IgD-negative memory B cell (primary cell): ENCODE data around the gene IL18RAP. TPM values are rescaled to one million over a fixed set of nuclear protein-coding genes. Genes with fewer than 3 reads are reported as not detected.

ENCODE experiments used
- H3K27ac Mint-ChIP-seq, 3 donors: one replicate each; pipeline ENCODE4 v1.8.0; 2020 to 2022; ENCODE audit warnings: mild to moderate bottlenecking in 3 of 3, mixed read lengths in 3 of 3, moderate library complexity in 1 of 3
- H3K27me3 Mint-ChIP-seq: one replicate; pipeline ENCODE4 v1.8.0; 2021; ENCODE audit warnings: mixed read lengths
- H3K36me3 Mint-ChIP-seq: one replicate; pipeline ENCODE4 v1.8.0; 2020; ENCODE audit warnings: mild to moderate bottlenecking, mixed read lengths
- H3K4me1 Mint-ChIP-seq, 3 donors: one replicate each; pipeline ENCODE4 v1.8.0; 2020 to 2022; ENCODE audit warnings: mixed read lengths in 3 of 3, mild to moderate bottlenecking in 1 of 3
- H3K4me3 Mint-ChIP-seq, 4 donors: one replicate each; pipeline ENCODE4 v1.8.0; 2020 to 2022; ENCODE audit warnings: mild to moderate bottlenecking in 4 of 4, mixed read lengths in 4 of 4, moderate library complexity in 3 of 4
- H3K9me3 Mint-ChIP-seq, 3 donors: one replicate each; pipeline ENCODE4 v1.8.0; 2020 to 2021; ENCODE audit warnings: mixed read lengths in 3 of 3, mild to moderate bottlenecking in 1 of 3
- polyA plus RNA-seq: library from polyadenylated mRNA; unstranded; fragments of 300-500 nt; fragmentation: Illumina TruSeq; gene quantifications from one replicate; pipeline ENCODE4 v1.2.3, GENCODE V29; 2021

Gene IL18RAP, protein sequence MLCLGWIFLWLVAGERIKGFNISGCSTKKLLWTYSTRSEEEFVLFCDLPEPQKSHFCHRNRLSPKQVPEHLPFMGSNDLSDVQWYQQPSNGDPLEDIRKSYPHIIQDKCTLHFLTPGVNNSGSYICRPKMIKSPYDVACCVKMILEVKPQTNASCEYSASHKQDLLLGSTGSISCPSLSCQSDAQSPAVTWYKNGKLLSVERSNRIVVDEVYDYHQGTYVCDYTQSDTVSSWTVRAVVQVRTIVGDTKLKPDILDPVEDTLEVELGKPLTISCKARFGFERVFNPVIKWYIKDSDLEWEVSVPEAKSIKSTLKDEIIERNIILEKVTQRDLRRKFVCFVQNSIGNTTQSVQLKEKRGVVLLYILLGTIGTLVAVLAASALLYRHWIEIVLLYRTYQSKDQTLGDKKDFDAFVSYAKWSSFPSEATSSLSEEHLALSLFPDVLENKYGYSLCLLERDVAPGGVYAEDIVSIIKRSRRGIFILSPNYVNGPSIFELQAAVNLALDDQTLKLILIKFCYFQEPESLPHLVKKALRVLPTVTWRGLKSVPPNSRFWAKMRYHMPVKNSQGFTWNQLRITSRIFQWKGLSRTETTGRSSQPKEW
- polyA plus RNA-seq, result 0.55 TPM

DNA sequence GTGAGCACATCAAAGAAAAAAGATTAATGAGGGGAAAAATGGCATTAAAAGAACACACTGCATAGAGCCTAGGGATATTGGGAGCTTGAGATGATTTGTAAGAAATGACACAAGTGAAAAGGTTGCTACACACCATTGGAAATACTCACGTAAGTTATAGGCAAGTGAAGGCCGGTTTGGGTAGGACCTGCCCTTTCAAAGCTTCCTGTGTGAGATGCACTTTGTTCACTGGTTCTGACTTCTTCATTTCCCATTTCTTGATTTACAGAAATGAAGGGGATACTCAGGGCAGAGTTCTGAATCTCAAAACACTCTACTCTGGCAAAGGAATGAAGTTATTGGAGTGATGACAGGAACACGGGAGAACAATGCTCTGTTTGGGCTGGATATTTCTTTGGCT lies at the start of gene IL18RAP:
IL18RAP (plus strand) TSS at position 251 of the 400 bp plus-strand sequence; CDS start at position 369, 118 bp downstream.
- H3K36me3 Mint-ChIP-seq, result peaks cover 2% of the 10 kb centered on the region
- peaks cover 29 to 44% (median 29%) of the 10 kb centered on the region in 3 donors for H3K4me1 Mint-ChIP-seq
- no peaks in the 10 kb centered on the region for H3K9me3 Mint-ChIP-seq
- peak within 1 kb of the TSS in 2 of 4 donors; percentile 51 to 70 for H3K4me3 Mint-ChIP-seq
- H3K27ac Mint-ChIP-seq, result no peak within 1 kb of the TSS
- peaks cover 2% of the 10 kb centered on the region for H3K27me3 Mint-ChIP-seq

DNA sequence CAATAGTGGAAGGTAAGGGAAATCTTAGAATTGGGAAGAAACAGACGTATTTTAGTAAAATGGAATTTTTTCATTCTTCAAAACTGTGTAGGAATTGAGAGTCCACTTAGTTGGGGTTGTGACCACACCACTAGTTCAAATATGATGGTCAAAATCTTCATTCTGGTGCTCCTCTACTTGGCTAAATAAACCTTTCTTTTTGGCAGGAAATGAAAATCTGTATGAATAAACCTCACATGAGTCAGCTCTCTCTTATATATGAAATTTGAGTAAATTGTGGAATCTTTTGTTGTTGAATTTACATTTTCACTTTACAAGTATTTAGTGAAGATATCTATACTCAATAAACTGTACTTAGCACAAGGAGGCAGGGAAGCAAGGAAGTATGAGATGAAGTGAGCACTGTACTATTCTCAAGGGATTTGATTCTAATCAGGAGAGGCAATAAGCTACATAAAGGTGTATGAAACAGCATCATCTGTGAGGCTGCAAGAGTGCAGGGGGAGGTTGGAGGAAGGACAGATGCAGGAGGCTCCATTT lies 46.8 kb upstream of the IL18RAP start:
- Mint-ChIP-seq H3K9me3 (peaks cover 0 to 1% (median 0%) of the 10 kb centered on the region in 3 donors), H3K36me3 (peaks cover 15% of the 10 kb centered on the region), H3K4me1 (no peaks in the 10 kb centered on the region)

DNA sequence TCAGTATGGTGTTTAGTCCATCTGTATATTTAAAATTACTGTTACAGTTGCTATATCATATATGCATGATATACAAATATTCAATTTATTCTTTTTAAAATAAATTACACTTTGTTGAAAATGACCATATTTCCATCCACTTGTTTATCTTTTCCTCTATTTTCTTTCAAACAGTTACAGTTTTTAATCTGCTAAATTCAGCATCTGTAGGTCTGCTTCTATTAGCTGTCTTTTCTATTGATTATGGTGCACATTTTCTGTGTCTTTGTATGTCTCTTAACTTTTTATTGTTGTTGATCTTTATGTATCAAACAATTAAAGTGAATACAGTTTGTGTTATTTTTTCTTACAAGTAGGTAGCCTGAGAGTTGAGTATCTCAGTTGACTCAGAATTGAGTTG lies 39.2 kb upstream of the IL18RAP start:
- peaks cover 0 to 5% (median 0%) of the 10 kb centered on the region in 3 donors for H3K4me1 Mint-ChIP-seq
- H3K36me3 Mint-ChIP-seq, result peaks cover 23% of the 10 kb centered on the region
- H3K27ac Mint-ChIP-seq, result no peak overlapping the region
- H3K27me3 Mint-ChIP-seq, result no peaks in the 10 kb centered on the region
- peaks cover 6 to 16% (median 6%) of the 10 kb centered on the region in 3 donors for H3K9me3 Mint-ChIP-seq
- peak overlapping the region in 1 of 4 donors; percentile 56 for H3K4me3 Mint-ChIP-seq

More for the DNA sequence above, 46.8 kb upstream of the IL18RAP start:
- no peaks in the 10 kb centered on the region for H3K27me3 Mint-ChIP-seq
- no peak overlapping the region for H3K4me3 Mint-ChIP-seq
- no peak overlapping the region for H3K27ac Mint-ChIP-seq

DNA sequence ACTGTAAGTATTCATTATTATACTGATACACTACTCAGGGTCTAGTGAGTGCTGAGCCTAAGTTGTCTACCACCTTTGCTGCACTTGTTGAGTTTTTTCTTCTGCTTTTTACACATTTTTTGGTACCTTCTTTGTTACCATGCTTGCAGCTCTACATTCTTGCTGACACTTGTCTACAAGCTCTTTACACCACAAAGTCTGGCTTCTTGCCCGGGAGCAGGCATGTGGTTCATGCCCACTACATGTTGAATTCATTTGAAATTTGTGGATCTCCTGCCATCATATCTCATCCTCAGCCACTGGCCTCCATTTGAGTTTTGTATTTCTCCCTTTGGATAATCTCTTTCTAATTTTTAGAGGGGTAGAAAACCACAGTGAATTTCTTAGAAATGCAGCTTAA lies 37.4 kb upstream of the IL18RAP start:
- H3K4me3 Mint-ChIP-seq, result no peak overlapping the region
- peaks cover 23% of the 10 kb centered on the region for H3K36me3 Mint-ChIP-seq
- peaks cover 6 to 16% (median 6%) of the 10 kb centered on the region in 3 donors for H3K9me3 Mint-ChIP-seq
- peaks cover 0 to 5% (median 0%) of the 10 kb centered on the region in 3 donors for H3K4me1 Mint-ChIP-seq
- H3K27ac Mint-ChIP-seq, result no peak overlapping the region
- no peaks in the 10 kb centered on the region for H3K27me3 Mint-ChIP-seq

DNA sequence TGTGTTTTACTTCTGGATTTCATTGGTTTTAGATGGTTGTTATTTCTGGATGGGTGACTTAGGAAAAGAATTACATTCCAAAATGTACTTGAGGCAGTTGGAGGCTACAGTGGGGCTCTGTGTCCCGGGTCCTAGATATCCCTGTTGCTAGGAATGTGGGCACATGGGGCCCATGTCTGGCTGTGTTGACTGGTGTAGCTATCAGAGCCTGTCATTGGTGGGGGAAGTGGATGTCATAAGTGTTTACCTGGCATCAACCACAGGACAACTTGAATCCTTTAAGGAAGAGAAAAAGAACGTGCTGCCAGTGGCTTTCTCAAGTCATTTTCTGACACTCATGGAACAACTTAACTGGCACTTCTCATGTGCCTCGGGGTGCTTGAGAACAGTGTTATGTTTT lies 37.0 kb upstream of the IL18RAP start:
- Mint-ChIP-seq H3K4me1 (peaks cover 0 to 5% (median 0%) of the 10 kb centered on the region in 3 donors), H3K4me3 (no peak overlapping the region), H3K36me3 (peaks cover 23% of the 10 kb centered on the region), H3K27ac (no peak overlapping the region), H3K27me3 (no peaks in the 10 kb centered on the region), H3K9me3 (peaks cover 6 to 16% (median 6%) of the 10 kb centered on the region in 3 donors)

DNA sequence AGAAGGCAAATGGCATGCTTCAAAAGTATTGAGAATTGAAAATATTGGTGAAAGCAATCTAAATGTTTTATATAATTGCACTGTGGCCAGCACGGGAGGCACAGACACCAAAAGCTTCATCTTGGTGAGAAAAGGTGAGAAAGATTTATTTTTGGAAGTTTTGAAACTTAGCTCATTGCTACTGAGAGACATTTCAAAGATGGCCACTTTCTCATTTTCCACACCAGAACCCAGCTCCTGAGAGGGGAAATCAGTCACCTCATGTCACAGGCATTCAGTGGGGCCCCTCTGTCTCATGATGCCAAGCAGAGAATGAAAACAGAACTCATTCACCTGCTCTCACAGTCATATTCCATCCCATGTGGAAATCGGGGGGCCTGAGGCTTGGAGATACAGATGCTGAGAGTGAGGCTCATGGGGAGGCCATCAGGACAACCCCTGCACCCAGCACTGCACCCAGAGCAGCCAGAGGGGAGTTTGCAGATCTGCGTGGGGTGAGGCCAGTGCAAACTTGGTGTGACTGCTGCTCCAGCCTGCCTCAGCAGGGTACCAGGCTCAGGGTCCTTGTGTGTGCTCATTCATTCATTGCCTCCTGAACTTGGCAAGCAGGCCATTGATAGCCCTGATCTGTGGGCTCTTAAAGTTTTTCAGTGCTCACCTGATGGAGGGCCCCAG lies 36.0 kb upstream of the IL18RAP start:
- peaks cover 6 to 16% (median 6%) of the 10 kb centered on the region in 3 donors for H3K9me3 Mint-ChIP-seq
- peaks cover 5 to 9% (median 7%) of the 10 kb centered on the region in 3 donors for H3K4me1 Mint-ChIP-seq
- H3K36me3 Mint-ChIP-seq, result peaks cover 17% of the 10 kb centered on the region
- H3K27ac Mint-ChIP-seq, result no peak overlapping the region
- H3K27me3 Mint-ChIP-seq, result no peaks in the 10 kb centered on the region
- H3K4me3 Mint-ChIP-seq, result no peak overlapping the region

DNA sequence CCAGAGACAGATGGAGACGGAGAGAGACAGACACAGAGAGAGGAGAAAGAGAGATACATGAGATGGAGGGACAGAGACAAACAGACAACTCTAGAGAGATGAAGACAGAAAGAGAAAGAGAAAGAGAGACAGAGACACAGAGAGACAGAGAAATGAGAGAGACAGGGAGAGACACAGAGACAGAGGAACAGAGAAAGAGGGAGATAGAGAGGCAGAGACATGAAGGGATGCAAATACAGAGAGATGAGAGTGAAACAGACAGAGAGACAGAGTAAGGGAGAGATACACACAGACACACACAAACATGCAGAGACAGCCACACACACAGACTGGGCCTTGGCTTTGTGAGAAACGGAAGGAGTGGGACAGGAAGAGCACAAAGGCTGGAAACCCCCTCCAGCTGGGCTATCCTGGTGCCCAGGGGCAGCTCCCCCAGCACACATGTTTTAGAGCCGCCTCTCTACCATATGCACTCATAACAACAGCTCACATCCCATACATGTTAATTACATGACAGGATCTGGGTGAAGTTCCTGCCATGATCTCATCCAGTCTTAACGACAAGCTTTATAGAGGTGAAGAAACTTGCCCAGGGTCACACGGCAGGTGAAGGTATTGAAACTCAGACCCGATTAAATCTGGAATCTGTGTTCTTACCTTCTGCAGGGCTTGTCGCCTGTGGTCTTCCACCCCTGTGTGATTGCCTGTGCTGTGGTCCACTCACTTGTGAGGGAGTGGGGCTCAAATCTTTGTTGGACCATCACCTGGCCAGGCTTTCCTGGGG lies 35.0 kb upstream of the IL18RAP start:
- H3K27ac Mint-ChIP-seq, result peak overlapping the region in 1 of 3 donors; percentile 10
- no peaks in the 10 kb centered on the region for H3K27me3 Mint-ChIP-seq
- H3K36me3 Mint-ChIP-seq, result peaks cover 15% of the 10 kb centered on the region
- H3K4me3 Mint-ChIP-seq, result no peak overlapping the region
- H3K9me3 Mint-ChIP-seq, result peaks cover 4 to 13% (median 4%) of the 10 kb centered on the region in 3 donors
- H3K4me1 Mint-ChIP-seq, result peaks cover 5 to 10% (median 7%) of the 10 kb centered on the region in 3 donors

DNA sequence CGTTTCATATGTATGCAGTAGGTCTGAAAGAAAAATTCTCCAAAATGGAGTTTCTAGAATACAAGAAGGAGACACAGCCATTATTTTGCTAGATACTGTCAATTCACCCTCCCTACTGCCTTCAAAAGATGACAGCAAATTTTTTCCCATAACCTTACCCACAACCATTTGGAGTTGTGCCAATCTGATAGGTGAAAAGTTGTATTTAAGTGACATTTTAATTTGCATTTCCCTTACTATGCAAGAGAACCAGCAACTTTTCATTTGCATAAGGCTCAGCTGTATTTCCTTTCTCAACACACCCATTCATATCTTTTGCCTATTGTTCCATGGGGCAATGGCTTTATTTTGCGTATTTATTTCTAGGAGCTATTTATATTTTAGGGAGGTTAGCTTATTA lies 31.4 kb upstream of the IL18RAP start:
- Mint-ChIP-seq H3K36me3 (peaks cover 3% of the 10 kb centered on the region), H3K27ac (no peak overlapping the region), H3K4me1 (peaks cover 5 to 10% (median 7%) of the 10 kb centered on the region in 3 donors)

DNA sequence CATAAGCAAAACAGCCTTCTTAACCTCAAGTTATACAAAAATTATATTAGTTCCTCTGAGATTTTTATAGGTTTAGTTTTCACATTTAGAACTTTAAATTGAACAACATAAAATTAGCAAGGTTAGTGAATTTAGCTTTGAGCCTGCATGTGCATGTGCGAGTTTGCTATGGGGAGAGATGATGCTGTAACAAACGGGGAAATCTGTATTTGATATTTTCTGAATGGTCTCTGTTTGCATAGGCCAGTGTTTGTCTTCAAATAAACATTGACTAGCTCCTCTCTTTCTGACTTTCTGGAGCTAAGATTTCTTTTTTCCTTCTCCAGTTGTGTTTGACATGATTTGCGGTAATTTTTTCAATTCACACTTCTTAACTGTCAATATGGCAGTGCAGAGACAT lies 30.9 kb upstream of the IL18RAP start:
- Mint-ChIP-seq H3K27me3 (no peaks in the 10 kb centered on the region), H3K9me3 (no peaks in the 10 kb centered on the region), H3K36me3 (peaks cover 3% of the 10 kb centered on the region), H3K4me3 (no peak overlapping the region), H3K4me1 (peaks cover 4 to 10% (median 7%) of the 10 kb centered on the region in 3 donors), H3K27ac (no peak overlapping the region)

More for the DNA sequence above, 31.4 kb upstream of the IL18RAP start:
- H3K4me3 Mint-ChIP-seq, result no peak overlapping the region
- H3K9me3 Mint-ChIP-seq, result no peaks in the 10 kb centered on the region
- no peaks in the 10 kb centered on the region for H3K27me3 Mint-ChIP-seq

DNA sequence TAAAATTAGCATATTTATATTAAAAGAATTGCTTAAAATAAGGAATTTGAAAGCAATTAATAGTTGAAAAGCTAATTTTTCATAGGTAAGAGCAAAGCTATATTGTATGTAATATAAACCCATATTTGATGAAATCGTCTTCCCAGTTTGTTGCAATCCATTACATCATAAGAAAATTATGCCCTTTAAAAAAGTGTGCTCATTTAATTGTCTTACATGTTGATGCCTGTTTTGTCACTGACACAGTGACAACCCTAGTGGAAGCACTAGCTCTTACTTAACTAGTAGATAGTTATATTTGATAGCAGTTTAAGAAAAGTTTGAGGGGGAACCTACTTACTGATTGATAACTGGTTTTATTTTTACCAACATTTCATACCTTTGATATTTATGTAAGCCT lies 30.0 kb upstream of the IL18RAP start:
- Mint-ChIP-seq H3K27ac (no peak overlapping the region), H3K4me3 (no peak overlapping the region), H3K36me3 (no peaks in the 10 kb centered on the region), H3K4me1 (peaks cover 0 to 10% (median 7%) of the 10 kb centered on the region in 3 donors), H3K9me3 (no peaks in the 10 kb centered on the region), H3K27me3 (no peaks in the 10 kb centered on the region)

DNA sequence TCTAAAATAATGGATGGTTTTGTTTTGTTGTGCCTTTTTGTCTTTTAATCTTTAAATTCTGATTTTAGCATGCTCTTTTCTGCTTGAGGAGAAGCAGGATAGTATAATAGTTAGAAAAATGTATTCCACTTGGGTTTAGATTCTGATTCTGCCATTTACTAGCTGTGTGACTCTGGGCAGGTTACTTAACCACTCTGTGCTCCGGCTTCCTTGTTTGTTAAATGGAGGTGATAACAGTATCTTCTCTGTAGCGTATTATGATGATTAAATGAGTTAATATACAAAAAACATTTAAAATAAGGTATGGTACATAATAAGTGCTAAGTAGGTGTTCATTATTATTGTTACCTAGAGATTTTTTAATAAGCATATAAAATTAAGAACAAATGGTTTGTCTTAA lies 26.9 kb upstream of the IL18RAP start:
- no peaks in the 10 kb centered on the region for H3K27me3 Mint-ChIP-seq
- no peak overlapping the region for H3K27ac Mint-ChIP-seq
- H3K4me1 Mint-ChIP-seq, result peaks cover 0 to 10% (median 7%) of the 10 kb centered on the region in 3 donors
- no peak overlapping the region for H3K4me3 Mint-ChIP-seq
- H3K9me3 Mint-ChIP-seq, result no peaks in the 10 kb centered on the region
- no peaks in the 10 kb centered on the region for H3K36me3 Mint-ChIP-seq

DNA sequence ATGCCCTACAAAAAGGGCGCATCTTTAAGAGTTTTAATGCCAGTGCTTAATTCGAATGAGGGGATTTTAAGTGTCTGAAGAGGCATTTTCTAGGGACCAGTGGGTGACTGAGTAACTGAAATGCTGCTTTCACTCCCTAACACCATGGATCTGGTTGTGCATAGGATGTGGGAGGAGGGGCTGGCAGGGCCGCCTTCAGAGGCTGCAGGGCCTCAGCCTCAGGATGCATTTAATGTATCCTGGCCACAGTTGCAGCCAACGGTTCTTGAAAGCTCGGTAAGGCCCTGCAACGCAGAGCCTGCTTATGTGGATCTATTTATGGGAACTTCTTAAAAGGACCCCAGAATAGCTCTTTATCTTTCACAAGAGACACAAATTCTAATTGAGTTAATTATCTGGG lies 25.8 kb upstream of the IL18RAP start:
- H3K4me1 Mint-ChIP-seq, result no peaks in the 10 kb centered on the region
- H3K9me3 Mint-ChIP-seq, result no peaks in the 10 kb centered on the region
- no peak overlapping the region for H3K4me3 Mint-ChIP-seq
- H3K27ac Mint-ChIP-seq, result no peak overlapping the region
- H3K27me3 Mint-ChIP-seq, result no peaks in the 10 kb centered on the region
- no peaks in the 10 kb centered on the region for H3K36me3 Mint-ChIP-seq

DNA sequence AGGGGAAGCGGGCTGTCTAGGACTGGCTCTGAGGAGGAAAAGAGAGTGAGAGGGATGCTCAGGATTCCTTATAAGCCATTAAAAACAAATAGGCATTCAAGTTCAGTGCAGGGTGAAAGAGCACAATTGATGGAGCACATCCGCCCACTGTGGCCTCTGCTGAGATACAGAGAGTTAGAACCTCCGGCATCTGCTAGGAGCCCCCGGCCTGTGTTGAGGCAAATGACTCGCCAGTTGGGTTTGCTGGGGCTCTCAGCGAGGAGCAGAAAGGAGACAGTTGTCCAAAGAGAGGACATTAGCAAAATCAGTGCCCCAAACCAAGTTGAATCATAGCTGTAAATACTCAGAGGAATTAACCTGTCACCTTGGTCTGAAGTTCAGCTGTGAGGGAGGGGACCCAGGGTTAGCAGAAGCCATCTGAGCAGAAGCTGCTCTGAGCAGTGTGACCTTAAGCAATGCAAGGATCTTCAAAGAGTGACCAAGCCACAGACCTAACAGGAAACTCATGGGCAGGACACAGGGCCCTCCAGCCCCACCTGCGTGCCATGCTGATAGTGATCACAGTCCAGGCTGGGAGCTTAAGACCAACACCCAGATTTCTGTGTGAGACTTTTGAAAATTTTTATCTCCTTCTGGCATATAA lies 23.3 kb upstream of the IL18RAP start:
- Mint-ChIP-seq H3K9me3 (no peaks in the 10 kb centered on the region), H3K27ac (no peak overlapping the region), H3K4me1 (no peaks in the 10 kb centered on the region), H3K36me3 (no peaks in the 10 kb centered on the region), H3K4me3 (no peak overlapping the region), H3K27me3 (peaks cover 2% of the 10 kb centered on the region)

DNA sequence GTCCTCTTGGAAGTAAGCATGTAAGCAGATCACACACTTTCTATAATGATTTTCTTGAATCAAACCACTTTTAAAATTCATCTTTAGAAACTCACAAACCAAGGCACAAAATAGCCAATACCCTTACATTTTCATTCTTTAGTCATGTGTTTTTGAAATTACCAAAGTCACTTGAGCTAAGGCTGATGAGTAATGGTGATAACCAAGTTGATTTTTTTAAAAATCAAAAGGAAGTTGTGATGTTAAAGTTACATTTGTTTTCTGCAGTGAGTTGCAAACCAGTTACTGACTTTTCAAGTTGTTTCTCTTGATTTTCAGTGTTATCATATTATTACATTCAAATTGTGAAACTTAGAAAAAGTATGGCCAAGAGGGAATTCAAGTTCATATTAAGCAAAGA lies 21.5 kb upstream of the IL18RAP start:
- Mint-ChIP-seq H3K36me3 (no peaks in the 10 kb centered on the region), H3K27ac (no peak overlapping the region), H3K4me3 (no peak overlapping the region), H3K4me1 (no peaks in the 10 kb centered on the region), H3K9me3 (no peaks in the 10 kb centered on the region), H3K27me3 (peaks cover 2% of the 10 kb centered on the region)
